ENCODE measurements around the gene ZNRD2. TPM values are rescaled to one million over a fixed set of nuclear protein-coding genes. Genes with fewer than 3 reads are reported as not detected.
A peak's percentile ranks its signal among the peaks of the same experiment; 100 is the strongest.

Gene ZNRD2
- total RNA-seq, 6 donors from 2014 or later = 22.6 to 60.7 (median 39.7) TPM

DNA sequence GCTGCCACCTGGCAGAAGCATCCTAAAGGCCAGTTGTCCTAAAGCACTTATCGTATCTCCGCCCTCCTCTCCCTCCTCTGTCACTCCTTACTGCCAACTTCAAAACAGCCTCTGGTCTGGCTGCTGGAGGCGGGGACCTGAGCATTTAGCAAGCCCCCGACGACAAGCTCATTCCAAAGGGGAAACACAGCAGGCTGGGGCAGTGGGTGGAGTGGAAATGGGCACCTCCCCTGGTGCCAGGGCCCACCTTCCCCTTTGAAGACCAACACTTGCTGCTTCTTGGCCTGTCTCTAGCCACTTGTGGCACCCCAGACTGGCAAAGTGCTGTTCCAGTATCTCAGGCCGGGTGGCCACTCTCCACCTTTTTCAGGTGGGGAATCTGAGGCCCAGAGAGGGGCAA lies 40.1 kb downstream of the ZNRD2 start:
- ATAC-seq (ENCODE audit: low FRiP score in 2 of 2) (no peak), DNase-seq (no peak)
- WGBS, 2 donors = 41 to 54% methylated on average over 6 of the region's 6 CpGs
- Histone ChIP-seq H3K27me3 (no peaks in the 10 kb centered on the region), H3K9me3 (no peaks in the 10 kb centered on the region), H3K27ac (peak overlapping the region; percentile 94 to 96 (median 95)), H3K4me1 (peaks cover 65 to 77% (median 70%) of the 10 kb centered on the region in 4 donors), H3K36me3 (peaks cover 5 to 53% (median 27%) of the 10 kb centered on the region in 4 donors), H3K4me3 (peak overlapping the region in 3 of 4 donors; percentile 94 to 100 (median 99))
- TF ChIP-seq EP300 (IDR thresholded peaks at IDR 0.05) (no peak), POLR2AphosphoS5 (IDR thresholded peaks at IDR 0.05) (no peak), POLR2A (IDR thresholded peaks at IDR 0.05) (no peak)
- TF ChIP-seq, protein P1, sequence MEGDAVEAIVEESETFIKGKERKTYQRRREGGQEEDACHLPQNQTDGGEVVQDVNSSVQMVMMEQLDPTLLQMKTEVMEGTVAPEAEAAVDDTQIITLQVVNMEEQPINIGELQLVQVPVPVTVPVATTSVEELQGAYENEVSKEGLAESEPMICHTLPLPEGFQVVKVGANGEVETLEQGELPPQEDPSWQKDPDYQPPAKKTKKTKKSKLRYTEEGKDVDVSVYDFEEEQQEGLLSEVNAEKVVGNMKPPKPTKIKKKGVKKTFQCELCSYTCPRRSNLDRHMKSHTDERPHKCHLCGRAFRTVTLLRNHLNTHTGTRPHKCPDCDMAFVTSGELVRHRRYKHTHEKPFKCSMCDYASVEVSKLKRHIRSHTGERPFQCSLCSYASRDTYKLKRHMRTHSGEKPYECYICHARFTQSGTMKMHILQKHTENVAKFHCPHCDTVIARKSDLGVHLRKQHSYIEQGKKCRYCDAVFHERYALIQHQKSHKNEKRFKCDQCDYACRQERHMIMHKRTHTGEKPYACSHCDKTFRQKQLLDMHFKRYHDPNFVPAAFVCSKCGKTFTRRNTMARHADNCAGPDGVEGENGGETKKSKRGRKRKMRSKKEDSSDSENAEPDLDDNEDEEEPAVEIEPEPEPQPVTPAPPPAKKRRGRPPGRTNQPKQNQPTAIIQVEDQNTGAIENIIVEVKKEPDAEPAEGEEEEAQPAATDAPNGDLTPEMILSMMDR (IDR thresholded peaks at IDR 0.05) = no peak

DNA sequence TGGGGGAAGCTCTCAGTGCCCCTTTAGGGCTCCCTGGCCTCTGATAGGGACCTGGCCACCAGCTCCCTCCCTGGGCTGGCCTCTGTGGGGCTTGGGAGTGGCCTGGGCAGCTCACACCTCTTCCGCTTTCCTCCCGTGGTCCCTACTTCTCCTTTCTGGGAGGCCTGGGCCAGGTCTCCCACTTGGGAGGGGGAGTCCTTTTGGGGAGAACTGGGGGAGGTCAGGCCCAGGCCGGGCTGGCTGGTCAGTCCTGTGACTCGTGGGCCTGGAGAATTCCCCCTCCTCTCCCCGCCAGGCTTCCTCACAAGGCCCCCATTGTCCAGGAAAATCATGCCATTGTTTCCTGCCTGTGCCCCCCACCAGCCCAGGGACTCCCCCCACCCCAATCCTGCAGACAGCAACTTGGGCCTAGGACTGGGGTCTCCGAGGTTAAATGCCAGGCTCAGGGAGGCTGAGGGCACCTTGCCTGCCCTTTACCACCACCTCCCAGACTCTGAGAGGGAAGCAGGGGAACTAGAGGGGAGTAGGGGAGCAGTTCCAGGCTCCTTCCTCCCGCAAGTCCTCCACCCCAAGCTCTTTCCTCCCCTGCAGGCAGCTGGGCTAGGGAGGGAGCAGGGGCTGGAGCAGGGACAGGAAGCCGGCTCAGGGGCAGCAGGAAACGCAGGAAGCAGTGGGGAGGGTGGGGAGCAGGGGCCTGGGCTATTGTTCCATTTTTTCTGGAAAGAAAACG lies 40.9 kb downstream of the ZNRD2 start:
- Histone ChIP-seq H3K4me1 (peaks cover 60 to 73% (median 69%) of the 10 kb centered on the region in 4 donors), H3K9me3 (no peaks in the 10 kb centered on the region), H3K4me3 (peak overlapping the region; percentile 15 to 100 (median 96)), H3K36me3 (peaks cover 0 to 45% (median 22%) of the 10 kb centered on the region in 4 donors), H3K27me3 (no peaks in the 10 kb centered on the region), H3K27ac (peak overlapping the region; percentile 94 to 96 (median 95))
- DNase-seq (peak in 1 of 2 donors; percentile 80), ATAC-seq (ENCODE audit: low FRiP score in 2 of 2) (no peak)
- TF ChIP-seq POLR2AphosphoS5 (IDR thresholded peaks at IDR 0.05) = peak; percentile 42 to 62
- TF ChIP-seq, protein P1 (IDR thresholded peaks at IDR 0.05) = no peak
- no peak for TF ChIP-seq EP300 (IDR thresholded peaks at IDR 0.05)
- 40 to 42% methylated on average over 9 to 10 of the region's 10 CpGs for WGBS, 2 donors

DNA sequence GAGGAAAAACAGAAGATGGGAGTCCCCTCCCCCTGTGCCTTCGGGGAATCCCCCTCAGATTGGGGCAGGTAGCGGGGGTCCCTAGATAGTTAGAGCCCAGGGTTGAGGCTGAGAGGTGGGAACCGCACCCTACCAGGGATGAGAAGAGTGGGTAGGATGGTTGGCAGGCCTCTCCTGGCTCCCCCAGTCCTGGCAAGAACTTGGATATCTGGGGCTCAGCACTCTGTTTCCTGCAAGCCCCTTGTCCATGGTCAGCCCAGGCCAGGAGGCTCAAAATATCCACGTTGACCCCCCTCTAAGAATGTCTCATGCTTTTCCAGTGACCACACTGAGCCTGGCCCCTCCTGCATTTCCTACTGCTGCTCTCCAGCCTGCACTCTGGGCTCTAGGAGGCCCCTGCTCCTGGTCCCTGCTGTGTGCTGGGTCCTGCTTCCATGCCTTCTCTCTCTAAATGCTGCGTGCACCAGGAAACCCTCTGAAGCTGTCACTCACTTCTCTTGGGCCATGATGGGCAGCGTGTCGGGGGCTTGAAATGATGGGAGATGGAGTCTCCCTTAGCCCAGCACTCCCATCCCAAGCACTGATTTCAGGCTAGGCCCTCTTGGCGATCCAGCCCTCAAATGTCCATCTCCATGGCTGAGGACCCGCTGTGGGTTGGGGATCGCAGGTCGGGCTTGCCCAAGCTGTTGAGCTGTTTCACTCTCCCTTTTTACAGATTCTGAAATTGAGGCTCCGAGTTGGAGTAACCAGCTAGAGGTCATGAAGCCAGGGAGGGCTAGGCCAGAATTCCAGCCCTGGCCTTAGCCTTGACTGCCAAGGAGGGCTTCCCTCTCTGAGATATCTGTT lies 41.7 kb downstream of the ZNRD2 start:
- H3K27me3 ChIP-seq = no peaks in the 10 kb centered on the region
- peaks cover 63 to 75% (median 71%) of the 10 kb centered on the region in 4 donors for H3K4me1 ChIP-seq
- H3K36me3 ChIP-seq = peaks cover 0 to 37% (median 20%) of the 10 kb centered on the region in 4 donors
- peak overlapping the region; percentile 94 to 96 (median 95) for H3K27ac ChIP-seq
- ATAC-seq (ENCODE audit: low FRiP score in 2 of 2) (no peak), DNase-seq (no peak)
- TF ChIP-seq POLR2AphosphoS5 (IDR thresholded peaks at IDR 0.05) = no peak
- TF ChIP-seq POLR2A (IDR thresholded peaks at IDR 0.05) = no peak
- TF ChIP-seq EP300 (IDR thresholded peaks at IDR 0.05) = no peak
- TF ChIP-seq, protein P1 (IDR thresholded peaks at IDR 0.05) = no peak
- no peaks in the 10 kb centered on the region for H3K9me3 ChIP-seq
- 51 to 52% methylated on average over 9 to 12 of the region's 12 CpGs for WGBS, 2 donors
- peak overlapping the region; percentile 13 to 100 (median 96) for H3K4me3 ChIP-seq

DNA sequence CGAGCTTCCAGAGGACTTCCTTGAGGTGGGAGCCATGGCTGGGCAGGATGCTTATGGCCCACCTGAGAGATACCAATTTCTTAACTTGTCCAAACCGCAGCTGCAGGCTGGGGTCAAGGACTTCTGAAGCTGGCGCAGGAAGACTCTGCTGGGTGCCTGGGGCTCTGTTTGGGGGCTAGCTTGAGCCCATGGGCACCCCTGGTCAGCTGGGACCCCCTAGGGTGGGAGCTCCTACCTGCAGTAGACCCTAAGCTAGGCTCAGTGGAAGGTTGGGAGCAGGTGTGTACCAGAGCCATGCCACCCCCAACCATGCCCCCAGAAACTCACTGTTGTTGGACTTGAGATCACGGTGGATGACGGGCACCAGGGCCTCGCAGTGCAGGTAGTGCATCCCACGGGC lies 42.4 kb downstream of the ZNRD2 start:
- no peak for DNase-seq
- ATAC-seq (ENCODE audit: low FRiP score in 2 of 2) = no peak
- TF ChIP-seq POLR2A (IDR thresholded peaks at IDR 0.05) (no peak), POLR2AphosphoS5 (IDR thresholded peaks at IDR 0.05) (no peak), EP300 (IDR thresholded peaks at IDR 0.05) (no peak)
- TF ChIP-seq, protein P1 (IDR thresholded peaks at IDR 0.05) = no peak
- no peaks in the 10 kb centered on the region for H3K27me3 ChIP-seq
- H3K36me3 ChIP-seq = peaks cover 3 to 39% (median 20%) of the 10 kb centered on the region in 4 donors
- WGBS, 2 donors = 20 to 35% methylated on average over 2 to 7 of the region's 7 CpGs
- peaks cover 61 to 75% (median 71%) of the 10 kb centered on the region in 4 donors for H3K4me1 ChIP-seq
- peak overlapping the region; percentile 94 to 96 (median 95) for H3K27ac ChIP-seq
- no peaks in the 10 kb centered on the region for H3K9me3 ChIP-seq
- H3K4me3 ChIP-seq = peak overlapping the region; percentile 64 to 100 (median 96)

All from upper lobe of left lung (tissue), 6 donors.